Esophagus (tissue), 2 donors: ENCODE measurements around the gene BICD2. TPM values are rescaled to one million over a fixed set of nuclear protein-coding genes. Genes with fewer than 3 reads are reported as not detected.

Experiments used
- H3K27ac ChIP-seq, 2 donors: one replicate each; pipeline ENCODE4 v1.5.1; 2013; ENCODE audit warnings: low read depth in 2 of 2, mild to moderate bottlenecking in 2 of 2, inconsistent platforms in 1 of 2, low read length in 1 of 2, moderate library complexity in 1 of 2
- H3K27me3 ChIP-seq, 2 donors: one replicate each; pipeline ENCODE4 v1.6.1; 2013; ENCODE audit warnings: low read length in 2 of 2, control low read depth in 1 of 2, mild to moderate bottlenecking in 1 of 2; ENCODE audit not compliant: insufficient read depth in 2 of 2, control insufficient read depth in 1 of 2
- H3K36me3 ChIP-seq, 2 donors: one replicate each; pipeline ENCODE4 v1.6.1; 2013; ENCODE audit warnings: low read length in 1 of 2; ENCODE audit not compliant: control insufficient read depth in 2 of 2, insufficient read depth in 2 of 2
- H3K4me1 ChIP-seq, 2 donors: one replicate each; pipeline ENCODE4 v1.6.1; 2013; ENCODE audit warnings: low read length in 1 of 2; ENCODE audit not compliant: control insufficient read depth in 2 of 2, insufficient read depth in 2 of 2
- H3K4me3 ChIP-seq, 2 donors: one replicate each; pipeline ENCODE4 v1.5.1; 2013; ENCODE audit warnings: low read length in 2 of 2, mild to moderate bottlenecking in 2 of 2, low read depth in 1 of 2, moderate library complexity in 1 of 2
- H3K9me3 ChIP-seq, 2 donors: one replicate each; pipeline ENCODE4 v1.6.1; 2013; ENCODE audit warnings: mild to moderate bottlenecking in 2 of 2, low read depth in 1 of 2, low read length in 1 of 2, moderate library complexity in 1 of 2; ENCODE audit not compliant: control insufficient read depth in 2 of 2, insufficient read depth in 1 of 2
- WGBS, 2 donors: extraction: QIAGEN DNeasy Blood & Tissue Kit; methylation state at CpG; one replicate each; pipeline ENCODE4 v1.1.7; 2013; 5-methylcytosine and 5-hydroxymethylcytosine counted together
- polyA plus RNA-seq, 2 donors: library from polyadenylated mRNA; stranded (reverse); fragments of 200-250 nt; gene quantifications; one replicate each; pipeline ENCODE4 v1.2.3, GENCODE V29; 2013
- donor health status: healthy with polysubstance abuse.
- donor health status: Bipolar disorder and iron deficiency.

Gene BICD2
- polyA plus RNA-seq, 2 donors, result 30.9 to 41.1 TPM

DNA sequence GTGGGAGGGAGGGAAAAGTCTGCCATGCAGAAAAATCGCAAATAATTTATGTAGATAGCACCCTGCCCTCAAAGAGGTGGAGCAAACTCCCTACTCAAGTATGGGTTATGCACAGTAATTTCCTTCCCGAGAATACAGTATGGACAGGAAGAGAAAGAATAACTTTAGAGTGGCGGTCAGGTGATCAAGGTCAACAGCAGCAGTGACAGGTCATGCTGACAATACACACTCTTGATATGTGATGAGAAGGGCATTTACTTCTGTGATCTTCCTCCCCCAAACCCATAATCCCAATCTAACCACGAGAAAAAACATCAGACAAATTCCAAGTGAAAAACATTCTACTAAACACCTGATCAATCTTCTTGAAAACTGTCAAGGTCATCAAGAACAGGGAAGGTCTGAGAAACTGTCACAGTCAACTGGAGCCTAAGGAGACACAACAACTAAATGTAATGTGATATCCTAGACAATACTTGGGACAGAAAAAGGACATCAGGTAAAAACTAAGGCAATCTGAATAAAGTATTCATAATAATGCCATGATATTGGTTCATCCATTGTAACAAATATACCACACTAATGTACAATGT is 11.7 kb downstream of the BICD2 start:
- Histone ChIP-seq H3K27me3 (no peaks in the 10 kb centered on the region), H3K4me1 (peaks cover 17 to 18% of the 10 kb centered on the region in 2 donors), H3K36me3 (no peaks in the 10 kb centered on the region), H3K27ac (no peak overlapping the region), H3K4me3 (no peak overlapping the region), H3K9me3 (no peaks in the 10 kb centered on the region)
- WGBS, 2 donors, result 58 to 73% methylated on average over 4 of the region's 4 CpGs

DNA sequence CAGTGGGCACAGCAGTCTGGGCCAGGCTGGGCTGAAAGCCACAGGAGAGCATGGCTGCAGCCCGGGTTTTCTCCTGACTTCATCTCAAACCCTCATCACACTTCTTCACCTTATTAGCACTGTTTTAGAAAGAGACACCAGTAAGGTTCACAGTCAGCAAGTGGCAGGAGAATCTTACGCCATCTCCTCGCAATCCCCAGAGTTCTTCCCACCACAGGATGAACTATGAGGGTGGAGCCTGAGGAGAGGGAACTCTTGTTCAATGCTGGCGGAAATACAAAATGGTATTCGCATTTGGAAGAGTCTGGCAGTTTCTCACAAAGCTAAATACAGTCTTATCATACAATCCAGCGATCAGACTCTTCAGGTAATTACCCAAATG is 14.7 kb downstream of the BICD2 start:
- Histone ChIP-seq H3K27me3 (no peaks in the 10 kb centered on the region), H3K27ac (peak overlapping the region; percentile 49 to 54), H3K4me3 (no peak overlapping the region), H3K36me3 (peaks cover 0 to 3% of the 10 kb centered on the region in 2 donors), H3K4me1 (peaks cover 29 to 34% of the 10 kb centered on the region in 2 donors), H3K9me3 (no peaks in the 10 kb centered on the region)
- WGBS, 2 donors, result 55 to 71% methylated on average over 6 of the region's 6 CpGs

DNA sequence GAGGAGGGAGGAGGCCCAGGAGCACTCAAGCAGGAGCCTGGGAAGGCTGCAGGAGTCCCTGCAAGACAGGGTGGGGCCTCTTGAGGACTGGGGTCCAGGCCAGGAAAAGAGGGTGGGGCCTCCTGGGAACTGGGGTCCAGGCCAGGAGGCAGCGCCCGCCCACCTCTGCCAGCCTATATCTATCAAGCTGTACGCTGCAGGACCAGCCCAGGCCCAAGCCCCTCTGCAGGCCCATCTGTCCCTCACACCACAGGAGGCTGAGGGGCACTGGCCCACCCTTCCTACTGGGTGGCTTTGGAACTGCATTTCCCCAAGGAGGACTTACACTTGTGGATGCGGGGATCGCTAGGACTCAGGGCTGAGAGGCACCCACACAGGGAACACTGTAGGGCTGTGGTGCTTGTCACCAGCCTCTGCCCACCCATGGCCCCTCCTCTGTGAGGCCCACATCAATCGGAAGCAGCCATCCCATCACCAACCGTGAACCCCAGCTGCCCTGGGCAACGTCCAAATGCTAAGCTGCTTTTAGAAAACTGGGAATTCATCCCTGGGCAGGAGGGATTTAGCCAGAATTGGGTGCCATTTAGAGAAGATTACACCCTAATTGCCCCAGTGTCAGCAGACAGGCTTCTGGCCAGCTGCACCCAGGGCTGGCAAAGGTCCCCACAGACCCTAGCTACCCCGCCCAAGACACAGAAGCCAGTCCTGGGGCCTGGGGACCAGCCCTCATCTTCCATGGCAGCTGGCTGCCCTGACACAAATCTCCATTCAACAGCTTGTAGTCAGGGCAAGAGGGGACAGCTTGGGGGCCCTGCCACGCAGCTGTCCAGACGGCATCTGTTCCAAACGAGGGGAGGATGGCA is 15.3 kb downstream of the BICD2 start:
- Histone ChIP-seq H3K4me1 (peaks cover 29 to 34% of the 10 kb centered on the region in 2 donors), H3K9me3 (no peaks in the 10 kb centered on the region), H3K4me3 (no peak overlapping the region), H3K27me3 (no peaks in the 10 kb centered on the region), H3K27ac (peak overlapping the region; percentile 54 to 55), H3K36me3 (peaks cover 0 to 3% of the 10 kb centered on the region in 2 donors)
- 46 to 59% methylated on average over 12 of the region's 12 CpGs for WGBS, 2 donors

DNA sequence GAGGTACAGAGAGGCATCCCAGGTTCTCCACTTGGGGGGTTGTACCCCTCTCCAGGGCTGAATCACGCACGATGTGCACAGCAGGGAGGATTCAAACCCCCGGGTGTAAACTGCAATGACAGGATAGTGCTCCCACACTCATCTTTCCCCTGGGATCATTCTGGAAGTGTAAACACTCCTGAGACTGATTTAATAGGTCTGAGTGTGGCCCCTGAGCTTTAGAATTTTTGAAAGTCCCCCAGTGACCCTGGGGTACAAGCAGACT is 16.5 kb downstream of the BICD2 start:
- peak overlapping the region; percentile 45 to 55 for H3K27ac ChIP-seq
- H3K4me1 ChIP-seq, result peaks cover 31 to 34% of the 10 kb centered on the region in 2 donors
- WGBS, 2 donors, result 52 to 85% methylated on average over 3 of the region's 3 CpGs
- H3K36me3 ChIP-seq, result peaks cover 0 to 3% of the 10 kb centered on the region in 2 donors
- no peak overlapping the region for H3K4me3 ChIP-seq
- no peaks in the 10 kb centered on the region for H3K9me3 ChIP-seq
- H3K27me3 ChIP-seq, result no peaks in the 10 kb centered on the region

DNA sequence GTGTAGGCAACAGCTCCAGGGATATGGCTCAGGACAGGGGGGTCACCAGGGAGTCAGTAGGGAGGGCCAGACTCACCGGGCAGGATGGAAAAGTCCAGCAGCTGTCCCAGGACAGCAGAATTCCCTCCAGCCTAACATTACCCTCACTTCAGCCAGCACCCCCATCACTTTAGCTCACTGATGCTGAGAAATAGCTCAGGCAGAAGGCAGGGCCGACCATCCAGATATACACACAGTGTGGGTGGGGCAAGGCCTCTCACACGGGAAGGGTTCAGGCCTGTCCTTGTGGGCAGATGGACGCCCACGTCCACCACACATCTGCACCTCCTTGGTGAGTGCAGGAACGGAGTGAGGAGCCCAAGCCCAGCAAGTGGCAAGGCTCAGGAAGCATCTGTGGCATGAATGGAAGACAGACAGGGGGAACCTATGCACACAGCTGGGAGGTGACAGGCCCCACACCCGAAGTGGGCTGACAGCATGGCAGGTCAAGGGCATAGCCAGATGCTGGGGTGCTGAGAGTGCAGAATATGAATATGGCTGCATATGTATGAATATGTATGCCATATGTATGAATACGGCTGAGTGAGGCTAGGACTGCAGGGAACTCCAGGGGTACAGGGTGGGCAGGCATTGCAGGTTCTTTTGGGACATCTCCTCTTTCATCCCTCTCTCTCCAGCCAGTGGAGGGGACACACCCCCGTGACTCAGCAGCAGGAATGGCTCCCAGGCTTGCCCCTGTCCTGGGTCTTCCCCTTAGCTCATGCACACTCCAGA is 17.0 kb downstream of the BICD2 start:
- H3K27ac ChIP-seq, result peak overlapping the region; percentile 55 to 72
- peaks cover 0 to 3% of the 10 kb centered on the region in 2 donors for H3K36me3 ChIP-seq
- WGBS, 2 donors, result 52 to 58% methylated on average over 9 of the region's 9 CpGs
- H3K9me3 ChIP-seq, result no peaks in the 10 kb centered on the region
- no peak overlapping the region for H3K4me3 ChIP-seq
- peaks cover 31 to 34% of the 10 kb centered on the region in 2 donors for H3K4me1 ChIP-seq
- H3K27me3 ChIP-seq, result no peaks in the 10 kb centered on the region

DNA sequence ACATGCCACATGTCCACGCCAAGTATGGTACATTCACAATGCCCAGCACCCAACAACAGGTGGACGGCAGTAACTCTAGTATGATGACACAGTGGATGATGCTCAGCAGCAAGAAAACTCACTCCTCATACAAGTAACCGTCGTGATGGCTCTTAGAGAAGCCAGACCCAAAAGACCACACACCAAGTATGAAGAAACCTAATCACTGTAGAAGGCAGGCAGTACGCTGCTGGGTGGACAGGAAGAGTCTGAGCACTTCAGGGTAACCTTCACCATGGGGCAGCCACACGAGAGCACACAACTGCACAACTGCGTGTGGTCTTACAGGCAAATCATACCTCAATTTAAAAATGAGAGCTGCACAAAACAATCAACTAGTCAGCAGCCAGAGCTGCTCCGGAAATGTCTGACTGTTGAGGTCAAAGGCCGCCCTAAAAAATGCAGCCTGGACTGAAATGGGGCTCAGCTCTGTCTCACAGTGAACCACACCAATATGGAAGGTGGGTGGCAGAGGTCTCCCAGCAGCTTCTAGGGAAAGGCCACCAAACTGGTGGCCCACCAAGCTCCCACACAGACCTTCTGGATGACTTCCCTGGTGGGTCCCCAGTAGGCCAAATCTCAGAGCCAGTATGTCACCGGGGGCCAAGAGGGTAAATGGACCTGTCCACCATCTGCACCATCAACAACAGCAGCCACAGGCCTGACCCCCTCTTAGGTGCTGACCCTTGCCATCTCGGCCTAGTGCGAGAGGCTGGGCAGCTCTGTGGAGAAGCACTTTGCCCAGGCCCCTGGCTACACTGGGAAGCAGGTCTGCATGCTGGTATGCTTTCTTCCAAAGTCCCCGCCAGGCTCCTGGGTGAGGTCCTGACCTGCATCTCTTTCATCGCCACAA is 17.8 kb downstream of the BICD2 start:
- no peaks in the 10 kb centered on the region for H3K9me3 ChIP-seq
- 80 to 84% methylated on average over 14 of the region's 14 CpGs for WGBS, 2 donors
- H3K36me3 ChIP-seq, result peaks cover 0 to 3% of the 10 kb centered on the region in 2 donors
- H3K27me3 ChIP-seq, result no peaks in the 10 kb centered on the region
- no peak overlapping the region for H3K4me3 ChIP-seq
- peak overlapping the region in 1 of 2 donors; percentile 72 for H3K27ac ChIP-seq
- peaks cover 31 to 34% of the 10 kb centered on the region in 2 donors for H3K4me1 ChIP-seq

DNA sequence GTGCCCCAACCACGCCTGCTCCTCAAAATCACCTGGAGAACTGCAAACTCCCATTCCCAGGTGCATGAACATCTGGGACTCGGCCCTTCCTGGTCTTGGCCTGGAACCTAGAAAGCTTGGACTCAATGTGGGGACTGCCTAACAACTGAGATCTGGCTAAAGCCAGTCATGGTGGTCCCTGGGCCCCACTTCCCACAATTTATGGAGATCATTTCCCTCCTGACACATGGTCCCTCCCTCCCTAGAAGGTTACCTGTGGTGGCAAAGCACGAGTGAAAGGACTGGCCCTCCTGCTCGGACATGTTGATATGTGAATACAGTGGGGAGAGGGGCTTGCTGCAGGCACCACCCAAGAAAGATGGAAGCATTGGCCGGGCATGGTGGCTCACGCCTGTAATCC is 18.8 kb downstream of the BICD2 start:
- H3K27me3 ChIP-seq, result no peaks in the 10 kb centered on the region
- peaks cover 0 to 3% of the 10 kb centered on the region in 2 donors for H3K36me3 ChIP-seq
- H3K9me3 ChIP-seq, result no peaks in the 10 kb centered on the region
- no peak overlapping the region for H3K27ac ChIP-seq
- WGBS, 2 donors, result 91% methylated on average over 6 of the region's 6 CpGs
- H3K4me1 ChIP-seq, result peaks cover 31 to 34% of the 10 kb centered on the region in 2 donors
- no peak overlapping the region for H3K4me3 ChIP-seq

DNA sequence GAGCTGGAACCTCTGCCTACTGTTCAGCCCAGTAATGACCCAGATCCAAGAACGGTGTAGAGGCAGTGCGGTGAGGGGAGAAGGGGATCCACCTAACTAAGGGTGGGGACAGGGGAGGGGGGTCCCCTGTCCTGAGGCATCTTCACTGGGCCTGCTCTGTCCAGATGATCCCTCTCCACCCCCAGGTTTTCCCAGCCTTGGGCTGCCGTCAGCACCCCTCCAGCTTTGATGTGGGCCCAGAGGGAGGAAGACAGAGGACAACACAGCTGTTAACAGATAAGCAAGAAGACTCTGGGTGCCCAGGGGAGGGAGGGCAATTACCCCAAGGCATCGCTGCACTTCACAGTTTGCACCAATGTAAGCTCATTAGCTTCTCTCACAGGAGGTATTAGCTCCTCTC is 19.3 kb downstream of the BICD2 start:
- peaks cover 0 to 3% of the 10 kb centered on the region in 2 donors for H3K36me3 ChIP-seq
- H3K4me3 ChIP-seq, result no peak overlapping the region
- 74 to 79% methylated on average over 4 of the region's 4 CpGs for WGBS, 2 donors
- no peak overlapping the region for H3K27ac ChIP-seq
- H3K4me1 ChIP-seq, result peaks cover 34 to 37% of the 10 kb centered on the region in 2 donors
- no peaks in the 10 kb centered on the region for H3K9me3 ChIP-seq
- no peaks in the 10 kb centered on the region for H3K27me3 ChIP-seq

DNA sequence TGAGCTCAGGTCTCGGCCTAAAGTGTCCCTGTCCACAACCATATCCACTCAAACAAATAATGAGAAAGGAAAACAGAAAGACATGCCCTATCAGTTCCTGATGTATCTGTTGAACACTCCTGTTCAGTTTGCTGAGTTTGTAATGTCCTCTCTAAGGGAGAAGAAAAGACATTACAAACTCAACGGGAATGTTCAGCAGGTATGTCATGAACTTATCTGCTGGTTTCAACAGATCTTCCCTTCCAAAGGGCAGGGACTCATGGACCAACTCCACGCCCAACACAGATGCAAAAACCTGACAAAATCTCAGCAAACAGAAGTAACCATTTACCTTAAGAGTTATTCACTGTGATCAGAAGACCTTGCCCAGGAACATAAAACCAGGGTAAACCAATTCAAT is 23.7 kb downstream of the BICD2 start:
- Histone ChIP-seq H3K9me3 (no peaks in the 10 kb centered on the region), H3K4me1 (peaks cover 20 to 40% of the 10 kb centered on the region in 2 donors), H3K36me3 (no peaks in the 10 kb centered on the region), H3K27ac (peak overlapping the region; percentile 61 to 79), H3K27me3 (no peaks in the 10 kb centered on the region), H3K4me3 (no peak overlapping the region)
- 55 to 57% methylated on average over 3 of the region's 3 CpGs for WGBS, 2 donors
